HCT116 (cell line): Measurements from ENCODE around the gene WT1. TPM values are rescaled to one million over a fixed set of nuclear protein-coding genes. Genes with fewer than 3 reads are reported as not detected.

Experiments
- ATAC-seq: fragments of 200-7000 bp; cut with Tn5 transposase; 2 replicates; pipeline ENCODE4 v1.9.1; 2020; ENCODE audit warnings: mild to moderate bottlenecking, moderate library complexity
- BruUV-seq: library from RNA; stranded (reverse); fragments of 400-500 nt; replicated peaks from 2 replicates; lab custom pipeline; 2021; lab: Mats Ljungman, UMichigan
- CTCF ChIA-PET: fragments of 300-600 bp; sonication (Branson Sonifier 250); formaldehyde crosslinking; loops from one replicate; lab custom pipeline; 2021; ENCODE audit warnings: antibody characterized with exemption; lab: Charles Lee
- POLR2A ChIA-PET: fragments of 300-600, 350-600 bp; sonication (Branson Sonifier 250); formaldehyde crosslinking; loops from one replicate; lab custom pipeline; 2021; ENCODE audit warnings: antibody characterized with exemption; lab: Charles Lee
- RAD21 ChIA-PET, 2 experiments: fragments of 300-600 bp; sonication (Branson Sonifier 250); formaldehyde crosslinking; loops; one replicate each; lab custom pipeline; 2023; ENCODE audit warnings: low total read pairs in 2 of 2; ENCODE audit not compliant: uncharacterized antibody in 2 of 2, unreplicated experiment in 2 of 2, low non-redundant PET in 1 of 2; lab: Charles Lee
- DNase-seq: peaks from one replicate; pipeline ENCODE4 v3.0.0-alpha.2; 2010; ENCODE audit warnings: low read depth, low spot score
- H2AFZ ChIP-seq: fragments of 200-600 bp; shearing (Covaris generic), sonication (generic); 2 replicates; pipeline ENCODE4 v1.6.1; 2017; ENCODE audit warnings: low read depth, mixed run types, mixed read lengths, antibody characterized with exemption, low read length; ENCODE audit not compliant: poor library complexity, severe bottlenecking
- H3K27ac ChIP-seq: 2 replicates; pipeline ENCODE4 v1.5.1; 2012; ENCODE audit warnings: low read depth, low read length
- H3K27me3 ChIP-seq: fragments of 200-600 bp; sonication (generic); 2 replicates; pipeline ENCODE4 v1.6.1; 2016; ENCODE audit warnings: mixed run types, low read length, mixed read lengths; ENCODE audit not compliant: insufficient read depth
- H3K36me3 ChIP-seq, 2 experiments: fragments of 200-500 bp in 1 of 2; fragments of 200-600 bp in 1 of 2; sonication (Bioruptor generic) in 1 of 2; sonication (generic) in 1 of 2; 2 replicates each; pipeline versions ENCODE4 v1.5.1 to v1.6.1; 2014 to 2016; ENCODE audit warnings: low read length in 2 of 2, inconsistent platforms in 1 of 2, mixed read lengths in 1 of 2, mixed run types in 1 of 2; ENCODE audit not compliant: insufficient read depth in 2 of 2, control insufficient read depth in 1 of 2
- H3K4me1 ChIP-seq, 2 experiments: fragments of 200-600 bp in 1 of 2; sonication (generic) in 1 of 2; 2 replicates each; pipeline versions ENCODE4 v1.5.1 to v1.6.1; 2012 to 2017; ENCODE audit warnings: low read length in 2 of 2, inconsistent platforms in 1 of 2, mild to moderate bottlenecking in 1 of 2, mixed read lengths in 1 of 2, mixed run types in 1 of 2, moderate library complexity in 1 of 2; ENCODE audit not compliant: insufficient read depth in 2 of 2, control insufficient read depth in 1 of 2
- H3K4me2 ChIP-seq: fragments of 200-600 bp; sonication (generic); 2 replicates; pipeline ENCODE4 v1.6.1; 2017; ENCODE audit warnings: mixed run types, low read length, mixed read lengths
- H3K4me3 ChIP-seq, 2 experiments: fragments of 200-600 bp in 1 of 2; sonication (generic) in 1 of 2; replicated peaks in 1 of 2; 2 replicates each; pipeline ENCODE4 v1.5.1; 2011 to 2016; ENCODE audit warnings: low read length in 2 of 2, control low read depth in 1 of 2, low read depth in 1 of 2, mild to moderate bottlenecking in 1 of 2, mixed read lengths in 1 of 2, mixed run types in 1 of 2
- H3K79me2 ChIP-seq: fragments of 200-600 bp; sonication (generic); 2 replicates; pipeline ENCODE4 v1.6.1; 2017; ENCODE audit warnings: mild to moderate bottlenecking, mixed run types, low read length, moderate library complexity, mixed read lengths; ENCODE audit not compliant: insufficient read depth
- H3K9ac ChIP-seq: fragments of 200-600 bp; sonication (generic); 2 replicates; pipeline ENCODE4 v1.6.1; 2016; ENCODE audit warnings: low read length, mixed read lengths
- H3K9me2 ChIP-seq: fragments of 200-600 bp; sonication (generic), shearing (Covaris generic); 2 replicates; pipeline ENCODE4 v1.6.1; 2017; ENCODE audit warnings: mixed run types, mild to moderate bottlenecking, moderate library complexity; ENCODE audit not compliant: insufficient read depth
- H3K9me3 ChIP-seq, 2 experiments: fragments of 200-500 bp in 1 of 2; fragments of 200-600 bp in 1 of 2; sonication (Bioruptor generic) in 1 of 2; sonication (generic) in 1 of 2; 2 replicates each; pipeline ENCODE4 v1.6.1; 2014 to 2017; ENCODE audit warnings: low read length in 2 of 2, mixed read lengths in 2 of 2, inconsistent platforms in 1 of 2, low read depth in 1 of 2, mild to moderate bottlenecking in 1 of 2, mixed run types in 1 of 2, moderate library complexity in 1 of 2; ENCODE audit not compliant: control insufficient read depth in 1 of 2, insufficient read depth in 1 of 2
- H4K20me1 ChIP-seq: fragments of 200-600 bp; sonication (generic), shearing (Covaris generic); 2 replicates; pipeline ENCODE4 v1.6.1; 2017; ENCODE audit warnings: mixed run types, mild to moderate bottlenecking, moderate library complexity; ENCODE audit not compliant: insufficient read depth
- CBX3 ChIP-seq: IDR thresholded peaks from 2 replicates; pipeline ENCODE4 v1.6.1; 2012; ENCODE audit warnings: low read depth
- CEBPB ChIP-seq: IDR thresholded peaks from 2 replicates; pipeline ENCODE4 v1.6.1; 2012; ENCODE audit warnings: low read depth
- EGR1 ChIP-seq: IDR thresholded peaks from 2 replicates; pipeline ENCODE4 v1.6.1; 2012; ENCODE audit warnings: low read depth
- ELF1 ChIP-seq: IDR thresholded peaks from 2 replicates; pipeline ENCODE4 v1.6.1; 2012; ENCODE audit warnings: low read depth, borderline replicate concordance
- EZH2 ChIP-seq: fragments of 200-600 bp; sonication (generic); IDR thresholded peaks from 2 replicates; pipeline ENCODE4 v1.6.1; 2017; ENCODE audit warnings: antibody characterized with exemption, mixed run types
- EZH2phosphoT487 ChIP-seq: fragments of 200-600 bp; IDR thresholded peaks from 2 replicates; pipeline ENCODE4 v1.6.1; 2018; ENCODE audit warnings: antibody characterized with exemption, borderline replicate concordance
- FOSL1 ChIP-seq: IDR thresholded peaks from 2 replicates; pipeline ENCODE4 v1.6.1; 2012; ENCODE audit warnings: low read depth
- JUND ChIP-seq: IDR thresholded peaks from 2 replicates; pipeline ENCODE4 v1.6.1; 2012
- POLR2A ChIP-seq: IDR thresholded peaks from 2 replicates; pipeline ENCODE4 v1.7.0; 2011; ENCODE audit warnings: borderline replicate concordance; ENCODE audit not compliant: insufficient read depth, insufficient read length; ENCODE audit errors: extremely low read depth
- POLR2AphosphoS5 ChIP-seq: IDR thresholded peaks from 2 replicates; pipeline ENCODE4 v1.6.1; 2011; ENCODE audit warnings: mild to moderate bottlenecking, low read depth, low read length, moderate library complexity
- RAD21 ChIP-seq: IDR thresholded peaks from 2 replicates; pipeline ENCODE4 v1.6.1; 2012; ENCODE audit warnings: low read depth, mild to moderate bottlenecking
- SIN3A ChIP-seq: IDR thresholded peaks from 2 replicates; pipeline ENCODE4 v1.6.1; 2012; ENCODE audit warnings: low read depth
- SP1 ChIP-seq: IDR thresholded peaks from 2 replicates; pipeline ENCODE4 v1.6.1; 2012; ENCODE audit warnings: low read depth
- TCF7L2 ChIP-seq: IDR thresholded peaks from 2 replicates; pipeline ENCODE4 v1.7.0; 2011; ENCODE audit warnings: borderline replicate concordance, inconsistent platforms; ENCODE audit not compliant: insufficient read depth, insufficient read length; ENCODE audit errors: extremely low read depth
- ZFX ChIP-seq: fragments of 450-650 bp; IDR thresholded peaks from 2 replicates; pipeline ENCODE4 v1.6.1; 2017
- intact Hi-C: fragments of 100-400 bp; cut with micrococcal nuclease; formaldehyde crosslinking; loops from 2 replicates; pipeline ENCODE4 v1.10.0; 2022
- total RNA-seq: library from RNA; stranded (reverse); gene quantifications from one replicate; pipeline ENCODE4 v1.2.1, GENCODE V29; 2021; ENCODE audit not compliant: unreplicated experiment
- TF ChIP-seq, protein P1 (sequence below): IDR thresholded peaks from 2 replicates; pipeline ENCODE4 v1.6.1; 2012; ENCODE audit warnings: low read depth
- TF ChIP-seq, protein P2 (sequence below): IDR thresholded peaks from 2 replicates; pipeline ENCODE4 v1.6.1; 2012
- TF ChIP-seq, protein P3 (sequence below), 3 experiments: fragments of 200-600 bp in 1 of 3; sonication (generic) in 1 of 3; IDR thresholded peaks in 2 of 3; conservative IDR thresholded peaks in 1 of 3; 2 replicates each; pipeline ENCODE4 v1.5.1; 2012 to 2017; ENCODE audit warnings: low read depth in 2 of 3, low read length in 2 of 3, antibody characterized with exemption in 1 of 3, borderline replicate concordance in 1 of 3, control low read depth in 1 of 3, mild to moderate bottlenecking in 1 of 3, mixed read lengths in 1 of 3, mixed run types in 1 of 3, moderate library complexity in 1 of 3; ENCODE audit not compliant: insufficient read depth in 1 of 3

Gene WT1
- total RNA-seq, 1 experiment from 2014 or later = 0.07 TPM

DNA sequence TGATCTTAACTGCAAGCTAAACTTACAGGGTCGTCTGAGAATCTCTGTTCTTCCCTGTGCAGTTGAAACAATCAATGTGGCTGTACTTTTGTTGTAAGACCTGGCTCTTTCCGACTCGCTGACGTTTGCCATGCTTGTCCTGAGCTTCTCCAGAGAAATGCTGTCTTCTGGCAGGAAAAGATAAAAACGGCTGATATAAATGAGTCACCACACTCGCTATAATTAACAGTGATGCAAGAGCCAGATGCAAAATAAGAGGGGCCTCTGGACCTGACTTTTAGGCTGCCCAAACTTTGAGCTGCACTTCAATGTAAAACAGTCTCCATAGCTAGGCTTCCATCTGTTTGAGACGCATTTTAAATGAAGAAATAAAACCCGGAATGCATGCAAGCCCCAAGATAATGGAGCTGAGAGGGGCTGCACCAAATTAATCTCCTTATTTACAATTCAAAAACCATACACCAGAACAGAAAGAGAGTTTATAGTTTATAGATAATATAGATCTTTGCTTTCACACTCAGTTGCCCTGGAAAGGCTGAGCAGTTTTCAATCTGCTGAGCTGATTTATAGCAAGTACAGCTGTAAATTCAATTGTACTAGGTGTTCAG lies 48.5 kb downstream of the WT1 start:
- Histone ChIP-seq H3K9ac (no peak overlapping the region), H3K79me2 (no peaks in the 10 kb centered on the region), H3K9me3 (no peaks in the 10 kb centered on the region), H4K20me1 (no peaks in the 10 kb centered on the region), H3K27ac (no peak overlapping the region), H2AFZ (no peak overlapping the region), H3K4me2 (no peak overlapping the region), H3K27me3 (peaks cover 27% of the 10 kb centered on the region; the same call in 1 of the 2 replicates), H3K4me1 (peaks cover 0 to 4% of the 10 kb centered on the region in 2 experiments; a peak in 1 of 4 replicates), H3K36me3 (no peaks in the 10 kb centered on the region), H3K4me3 (no peak overlapping the region), H3K9me2 (no peaks in the 10 kb centered on the region)
- ChIA-PET POLR2A (no interaction called here), RAD21 (interaction anchor here in 1 of 2 experiments (1.0 kb wide), 1 partner anchor 236 kb away, joined by 3 read pairs; no protein-coding TSS in a partner anchor), CTCF (interaction anchor here (0.8 to 2.0 kb wide), 11 partner anchors 9 to 406 kb away, joined by 3 to 6 read pairs (median 3); no protein-coding TSS in a partner anchor)
- TF ChIP-seq RAD21 (no peak), JUND (no peak), ZFX (no peak), POLR2AphosphoS5 (no peak), CBX3 (no peak), TCF7L2 (no peak), SIN3A (no peak), POLR2A (no peak), CEBPB (no peak), FOSL1 (no peak), ELF1 (no peak), EZH2 (no peak), EZH2phosphoT487 (no peak), SP1 (no peak), EGR1 (no peak)
- TF ChIP-seq, protein P1, sequence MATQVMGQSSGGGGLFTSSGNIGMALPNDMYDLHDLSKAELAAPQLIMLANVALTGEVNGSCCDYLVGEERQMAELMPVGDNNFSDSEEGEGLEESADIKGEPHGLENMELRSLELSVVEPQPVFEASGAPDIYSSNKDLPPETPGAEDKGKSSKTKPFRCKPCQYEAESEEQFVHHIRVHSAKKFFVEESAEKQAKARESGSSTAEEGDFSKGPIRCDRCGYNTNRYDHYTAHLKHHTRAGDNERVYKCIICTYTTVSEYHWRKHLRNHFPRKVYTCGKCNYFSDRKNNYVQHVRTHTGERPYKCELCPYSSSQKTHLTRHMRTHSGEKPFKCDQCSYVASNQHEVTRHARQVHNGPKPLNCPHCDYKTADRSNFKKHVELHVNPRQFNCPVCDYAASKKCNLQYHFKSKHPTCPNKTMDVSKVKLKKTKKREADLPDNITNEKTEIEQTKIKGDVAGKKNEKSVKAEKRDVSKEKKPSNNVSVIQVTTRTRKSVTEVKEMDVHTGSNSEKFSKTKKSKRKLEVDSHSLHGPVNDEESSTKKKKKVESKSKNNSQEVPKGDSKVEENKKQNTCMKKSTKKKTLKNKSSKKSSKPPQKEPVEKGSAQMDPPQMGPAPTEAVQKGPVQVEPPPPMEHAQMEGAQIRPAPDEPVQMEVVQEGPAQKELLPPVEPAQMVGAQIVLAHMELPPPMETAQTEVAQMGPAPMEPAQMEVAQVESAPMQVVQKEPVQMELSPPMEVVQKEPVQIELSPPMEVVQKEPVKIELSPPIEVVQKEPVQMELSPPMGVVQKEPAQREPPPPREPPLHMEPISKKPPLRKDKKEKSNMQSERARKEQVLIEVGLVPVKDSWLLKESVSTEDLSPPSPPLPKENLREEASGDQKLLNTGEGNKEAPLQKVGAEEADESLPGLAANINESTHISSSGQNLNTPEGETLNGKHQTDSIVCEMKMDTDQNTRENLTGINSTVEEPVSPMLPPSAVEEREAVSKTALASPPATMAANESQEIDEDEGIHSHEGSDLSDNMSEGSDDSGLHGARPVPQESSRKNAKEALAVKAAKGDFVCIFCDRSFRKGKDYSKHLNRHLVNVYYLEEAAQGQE = no peak
- TF ChIP-seq, protein P2, sequence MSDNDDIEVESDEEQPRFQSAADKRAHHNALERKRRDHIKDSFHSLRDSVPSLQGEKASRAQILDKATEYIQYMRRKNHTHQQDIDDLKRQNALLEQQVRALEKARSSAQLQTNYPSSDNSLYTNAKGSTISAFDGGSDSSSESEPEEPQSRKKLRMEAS = no peak
- TF ChIP-seq, protein P3, sequence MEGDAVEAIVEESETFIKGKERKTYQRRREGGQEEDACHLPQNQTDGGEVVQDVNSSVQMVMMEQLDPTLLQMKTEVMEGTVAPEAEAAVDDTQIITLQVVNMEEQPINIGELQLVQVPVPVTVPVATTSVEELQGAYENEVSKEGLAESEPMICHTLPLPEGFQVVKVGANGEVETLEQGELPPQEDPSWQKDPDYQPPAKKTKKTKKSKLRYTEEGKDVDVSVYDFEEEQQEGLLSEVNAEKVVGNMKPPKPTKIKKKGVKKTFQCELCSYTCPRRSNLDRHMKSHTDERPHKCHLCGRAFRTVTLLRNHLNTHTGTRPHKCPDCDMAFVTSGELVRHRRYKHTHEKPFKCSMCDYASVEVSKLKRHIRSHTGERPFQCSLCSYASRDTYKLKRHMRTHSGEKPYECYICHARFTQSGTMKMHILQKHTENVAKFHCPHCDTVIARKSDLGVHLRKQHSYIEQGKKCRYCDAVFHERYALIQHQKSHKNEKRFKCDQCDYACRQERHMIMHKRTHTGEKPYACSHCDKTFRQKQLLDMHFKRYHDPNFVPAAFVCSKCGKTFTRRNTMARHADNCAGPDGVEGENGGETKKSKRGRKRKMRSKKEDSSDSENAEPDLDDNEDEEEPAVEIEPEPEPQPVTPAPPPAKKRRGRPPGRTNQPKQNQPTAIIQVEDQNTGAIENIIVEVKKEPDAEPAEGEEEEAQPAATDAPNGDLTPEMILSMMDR (IDR thresholded peaks at IDR 0.05 in 2 of 3, conservative IDR thresholded peaks at IDR 0.05 in 1 of 3; ENCODE audit: borderline replicate concordance in 1 of 3, insufficient read depth in 1 of 3, low read depth in 2 of 3, low read length in 2 of 3) = no peak
- DNase-seq (no peak), ATAC-seq (no peak)
- no TSS peak for BruUV-seq
- intact Hi-C loops = loop anchor here (5.0 kb wide), 1 partner anchor 405 kb away; the partner anchor contains the start of gene CCDC73
